ENCODE results near the gene USP31. TPM values are rescaled to one million over a fixed set of nuclear protein-coding genes. Genes with fewer than 3 reads are reported as not detected.

The USP31 gene
- total and polyA plus RNA-seq, 2 of the 13 experiments (the other 11 are each of a cell fraction or from before 2014, with no cell fraction given) = 22.5 to 23.3 TPM

DNA sequence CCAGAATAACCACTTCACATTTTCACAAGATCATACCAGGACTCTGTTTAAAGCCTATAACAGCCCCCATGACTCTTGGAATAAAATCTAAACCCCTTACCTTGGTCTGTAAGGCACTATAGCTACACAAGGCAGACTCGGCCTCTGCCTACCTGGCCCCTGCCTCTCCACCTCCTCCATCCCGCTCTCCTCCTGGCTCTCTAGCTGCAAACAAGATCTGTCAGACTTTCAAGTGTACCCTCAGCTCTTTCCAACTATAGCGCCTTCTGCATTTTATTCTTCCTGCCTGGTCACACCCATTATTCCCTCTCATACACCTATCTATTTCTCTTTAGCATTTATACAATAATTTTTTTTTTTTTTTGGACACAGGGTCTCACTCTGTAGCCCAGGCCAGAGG is 8.2 kb downstream of the USP31 start (continued):
- TF ChIP-seq SATB2 (CRISPR knock-in tag; IDR thresholded peaks at IDR 0.05) (no peak), ARNT (IDR thresholded peaks at IDR 0.05) (no peak), ZSCAN25 (CRISPR knock-in tag; IDR thresholded peaks at IDR 0.05) (no peak), ZEB1 (IDR thresholded peaks at IDR 0.05; ENCODE audit: insufficient replicate concordance, low read depth) (no peak), HNF4G (IDR thresholded peaks at IDR 0.05; ENCODE audit: borderline replicate concordance, low read depth, low read length) (no peak), HNF4G (CRISPR knock-in tag; IDR thresholded peaks at IDR 0.05; ENCODE audit: borderline replicate concordance, low read depth) (no peak), SRSF4 (IDR thresholded peaks at IDR 0.05; ENCODE audit: low read depth, low read length, poor library complexity, severe bottlenecking) (no peak), SPEN (CRISPR knock-in tag; IDR thresholded peaks at IDR 0.05; ENCODE audit: low read depth) (0 out of 2 replicates have a peak, but pooled peaks have one; percentile 27)
- TF ChIP-seq, protein P1, sequence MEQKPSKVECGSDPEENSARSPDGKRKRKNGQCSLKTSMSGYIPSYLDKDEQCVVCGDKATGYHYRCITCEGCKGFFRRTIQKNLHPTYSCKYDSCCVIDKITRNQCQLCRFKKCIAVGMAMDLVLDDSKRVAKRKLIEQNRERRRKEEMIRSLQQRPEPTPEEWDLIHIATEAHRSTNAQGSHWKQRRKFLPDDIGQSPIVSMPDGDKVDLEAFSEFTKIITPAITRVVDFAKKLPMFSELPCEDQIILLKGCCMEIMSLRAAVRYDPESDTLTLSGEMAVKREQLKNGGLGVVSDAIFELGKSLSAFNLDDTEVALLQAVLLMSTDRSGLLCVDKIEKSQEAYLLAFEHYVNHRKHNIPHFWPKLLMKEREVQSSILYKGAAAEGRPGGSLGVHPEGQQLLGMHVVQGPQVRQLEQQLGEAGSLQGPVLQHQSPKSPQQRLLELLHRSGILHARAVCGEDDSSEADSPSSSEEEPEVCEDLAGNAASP (CRISPR knock-in tag; IDR thresholded peaks at IDR 0.05; ENCODE audit: borderline replicate concordance) = no peak
- TF ChIP-seq, protein P2, sequence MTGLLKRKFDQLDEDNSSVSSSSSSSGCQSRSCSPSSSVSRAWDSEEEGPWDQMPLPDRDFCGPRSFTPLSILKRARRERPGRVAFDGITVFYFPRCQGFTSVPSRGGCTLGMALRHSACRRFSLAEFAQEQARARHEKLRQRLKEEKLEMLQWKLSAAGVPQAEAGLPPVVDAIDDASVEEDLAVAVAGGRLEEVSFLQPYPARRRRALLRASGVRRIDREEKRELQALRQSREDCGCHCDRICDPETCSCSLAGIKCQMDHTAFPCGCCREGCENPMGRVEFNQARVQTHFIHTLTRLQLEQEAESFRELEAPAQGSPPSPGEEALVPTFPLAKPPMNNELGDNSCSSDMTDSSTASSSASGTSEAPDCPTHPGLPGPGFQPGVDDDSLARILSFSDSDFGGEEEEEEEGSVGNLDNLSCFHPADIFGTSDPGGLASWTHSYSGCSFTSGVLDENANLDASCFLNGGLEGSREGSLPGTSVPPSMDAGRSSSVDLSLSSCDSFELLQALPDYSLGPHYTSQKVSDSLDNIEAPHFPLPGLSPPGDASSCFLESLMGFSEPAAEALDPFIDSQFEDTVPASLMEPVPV (CRISPR knock-in tag; IDR thresholded peaks at IDR 0.05) = no peak
- TF ChIP-seq, protein P3, sequence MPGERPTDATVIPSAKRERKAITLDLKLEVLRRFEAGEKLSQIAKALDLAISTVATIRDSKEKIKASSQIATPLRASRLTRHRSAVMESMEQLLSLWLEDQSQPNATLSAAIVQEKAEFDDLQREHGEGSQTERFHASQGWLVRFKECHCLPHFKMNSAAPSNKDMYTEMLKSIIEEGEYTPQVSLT (CRISPR knock-in tag; IDR thresholded peaks at IDR 0.05; ENCODE audit: borderline replicate concordance, low read depth) = no peak
- TF ChIP-seq, protein P4, sequence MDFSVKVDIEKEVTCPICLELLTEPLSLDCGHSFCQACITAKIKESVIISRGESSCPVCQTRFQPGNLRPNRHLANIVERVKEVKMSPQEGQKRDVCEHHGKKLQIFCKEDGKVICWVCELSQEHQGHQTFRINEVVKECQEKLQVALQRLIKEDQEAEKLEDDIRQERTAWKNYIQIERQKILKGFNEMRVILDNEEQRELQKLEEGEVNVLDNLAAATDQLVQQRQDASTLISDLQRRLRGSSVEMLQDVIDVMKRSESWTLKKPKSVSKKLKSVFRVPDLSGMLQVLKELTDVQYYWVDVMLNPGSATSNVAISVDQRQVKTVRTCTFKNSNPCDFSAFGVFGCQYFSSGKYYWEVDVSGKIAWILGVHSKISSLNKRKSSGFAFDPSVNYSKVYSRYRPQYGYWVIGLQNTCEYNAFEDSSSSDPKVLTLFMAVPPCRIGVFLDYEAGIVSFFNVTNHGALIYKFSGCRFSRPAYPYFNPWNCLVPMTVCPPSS (IDR thresholded peaks at IDR 0.05) = no peak
- TF ChIP-seq, protein P5, sequence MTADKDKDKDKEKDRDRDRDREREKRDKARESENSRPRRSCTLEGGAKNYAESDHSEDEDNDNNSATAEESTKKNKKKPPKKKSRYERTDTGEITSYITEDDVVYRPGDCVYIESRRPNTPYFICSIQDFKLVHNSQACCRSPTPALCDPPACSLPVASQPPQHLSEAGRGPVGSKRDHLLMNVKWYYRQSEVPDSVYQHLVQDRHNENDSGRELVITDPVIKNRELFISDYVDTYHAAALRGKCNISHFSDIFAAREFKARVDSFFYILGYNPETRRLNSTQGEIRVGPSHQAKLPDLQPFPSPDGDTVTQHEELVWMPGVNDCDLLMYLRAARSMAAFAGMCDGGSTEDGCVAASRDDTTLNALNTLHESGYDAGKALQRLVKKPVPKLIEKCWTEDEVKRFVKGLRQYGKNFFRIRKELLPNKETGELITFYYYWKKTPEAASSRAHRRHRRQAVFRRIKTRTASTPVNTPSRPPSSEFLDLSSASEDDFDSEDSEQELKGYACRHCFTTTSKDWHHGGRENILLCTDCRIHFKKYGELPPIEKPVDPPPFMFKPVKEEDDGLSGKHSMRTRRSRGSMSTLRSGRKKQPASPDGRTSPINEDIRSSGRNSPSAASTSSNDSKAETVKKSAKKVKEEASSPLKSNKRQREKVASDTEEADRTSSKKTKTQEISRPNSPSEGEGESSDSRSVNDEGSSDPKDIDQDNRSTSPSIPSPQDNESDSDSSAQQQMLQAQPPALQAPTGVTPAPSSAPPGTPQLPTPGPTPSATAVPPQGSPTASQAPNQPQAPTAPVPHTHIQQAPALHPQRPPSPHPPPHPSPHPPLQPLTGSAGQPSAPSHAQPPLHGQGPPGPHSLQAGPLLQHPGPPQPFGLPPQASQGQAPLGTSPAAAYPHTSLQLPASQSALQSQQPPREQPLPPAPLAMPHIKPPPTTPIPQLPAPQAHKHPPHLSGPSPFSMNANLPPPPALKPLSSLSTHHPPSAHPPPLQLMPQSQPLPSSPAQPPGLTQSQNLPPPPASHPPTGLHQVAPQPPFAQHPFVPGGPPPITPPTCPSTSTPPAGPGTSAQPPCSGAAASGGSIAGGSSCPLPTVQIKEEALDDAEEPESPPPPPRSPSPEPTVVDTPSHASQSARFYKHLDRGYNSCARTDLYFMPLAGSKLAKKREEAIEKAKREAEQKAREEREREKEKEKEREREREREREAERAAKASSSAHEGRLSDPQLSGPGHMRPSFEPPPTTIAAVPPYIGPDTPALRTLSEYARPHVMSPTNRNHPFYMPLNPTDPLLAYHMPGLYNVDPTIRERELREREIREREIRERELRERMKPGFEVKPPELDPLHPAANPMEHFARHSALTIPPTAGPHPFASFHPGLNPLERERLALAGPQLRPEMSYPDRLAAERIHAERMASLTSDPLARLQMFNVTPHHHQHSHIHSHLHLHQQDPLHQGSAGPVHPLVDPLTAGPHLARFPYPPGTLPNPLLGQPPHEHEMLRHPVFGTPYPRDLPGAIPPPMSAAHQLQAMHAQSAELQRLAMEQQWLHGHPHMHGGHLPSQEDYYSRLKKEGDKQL (CRISPR knock-in tag; IDR thresholded peaks at IDR 0.05; ENCODE audit: low read depth) = no peak
- TF ChIP-seq, protein P6, sequence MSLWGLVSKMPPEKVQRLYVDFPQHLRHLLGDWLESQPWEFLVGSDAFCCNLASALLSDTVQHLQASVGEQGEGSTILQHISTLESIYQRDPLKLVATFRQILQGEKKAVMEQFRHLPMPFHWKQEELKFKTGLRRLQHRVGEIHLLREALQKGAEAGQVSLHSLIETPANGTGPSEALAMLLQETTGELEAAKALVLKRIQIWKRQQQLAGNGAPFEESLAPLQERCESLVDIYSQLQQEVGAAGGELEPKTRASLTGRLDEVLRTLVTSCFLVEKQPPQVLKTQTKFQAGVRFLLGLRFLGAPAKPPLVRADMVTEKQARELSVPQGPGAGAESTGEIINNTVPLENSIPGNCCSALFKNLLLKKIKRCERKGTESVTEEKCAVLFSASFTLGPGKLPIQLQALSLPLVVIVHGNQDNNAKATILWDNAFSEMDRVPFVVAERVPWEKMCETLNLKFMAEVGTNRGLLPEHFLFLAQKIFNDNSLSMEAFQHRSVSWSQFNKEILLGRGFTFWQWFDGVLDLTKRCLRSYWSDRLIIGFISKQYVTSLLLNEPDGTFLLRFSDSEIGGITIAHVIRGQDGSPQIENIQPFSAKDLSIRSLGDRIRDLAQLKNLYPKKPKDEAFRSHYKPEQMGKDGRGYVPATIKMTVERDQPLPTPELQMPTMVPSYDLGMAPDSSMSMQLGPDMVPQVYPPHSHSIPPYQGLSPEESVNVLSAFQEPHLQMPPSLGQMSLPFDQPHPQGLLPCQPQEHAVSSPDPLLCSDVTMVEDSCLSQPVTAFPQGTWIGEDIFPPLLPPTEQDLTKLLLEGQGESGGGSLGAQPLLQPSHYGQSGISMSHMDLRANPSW (CRISPR knock-in tag; IDR thresholded peaks at IDR 0.05; ENCODE audit: borderline replicate concordance) = no peak
- TF ChIP-seq, protein P7, sequence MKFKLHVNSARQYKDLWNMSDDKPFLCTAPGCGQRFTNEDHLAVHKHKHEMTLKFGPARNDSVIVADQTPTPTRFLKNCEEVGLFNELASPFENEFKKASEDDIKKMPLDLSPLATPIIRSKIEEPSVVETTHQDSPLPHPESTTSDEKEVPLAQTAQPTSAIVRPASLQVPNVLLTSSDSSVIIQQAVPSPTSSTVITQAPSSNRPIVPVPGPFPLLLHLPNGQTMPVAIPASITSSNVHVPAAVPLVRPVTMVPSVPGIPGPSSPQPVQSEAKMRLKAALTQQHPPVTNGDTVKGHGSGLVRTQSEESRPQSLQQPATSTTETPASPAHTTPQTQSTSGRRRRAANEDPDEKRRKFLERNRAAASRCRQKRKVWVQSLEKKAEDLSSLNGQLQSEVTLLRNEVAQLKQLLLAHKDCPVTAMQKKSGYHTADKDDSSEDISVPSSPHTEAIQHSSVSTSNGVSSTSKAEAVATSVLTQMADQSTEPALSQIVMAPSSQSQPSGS (CRISPR knock-in tag; IDR thresholded peaks at IDR 0.05) = no peak

All from HepG2 (cell line).